GM19328 (cell line): ENCODE measurements around the gene PHYKPL.
"Not testable (repeated sequence)": the region's sequence is repeated elsewhere in the genome, so short reads cannot be mapped to it uniquely, and the experiment has no call there.

Experiments
- ATAC-seq: cut with Tn5 transposase; IDR thresholded peaks from one replicate; pipeline ENCODE4 v1.9.1; 2021; ENCODE audit warnings: mild to moderate bottlenecking, moderate library complexity; ENCODE audit not compliant: unreplicated experiment

Gene PHYKPL

GRCh38 chr5:178208540-178209227, 23.9 kb downstream of the PHYKPL start:
- no peak for ATAC-seq

- no peak for ATAC-seq
Observed at GRCh38 chr5:178207917-178208280, 24.7 kb downstream of the PHYKPL start.

GRCh38 chr5:178207183-178207916, 25.3 kb downstream of the PHYKPL start:
- no peak for ATAC-seq

- ATAC-seq = no peak
Observed at GRCh38 chr5:178206166-178207101, 26.2 kb downstream of the PHYKPL start.

- ATAC-seq = no peak
Observed at GRCh38 chr5:178205749-178206047, 26.9 kb downstream of the PHYKPL start.

GRCh38 chr5:178204935-178205748, 27.5 kb downstream of the PHYKPL start:
- peak; percentile 44 for ATAC-seq

- peak; percentile 78 for ATAC-seq
Observed at GRCh38 chr5:178204182-178204934, 28.2 kb downstream of the PHYKPL start, which contains the start of gene HNRNPAB. Gene HNRNPAB, plus strand, starts transcription at chr5:178204533. Its CDS starts 305 bp downstream, at chr5:178204838.

- no peak for ATAC-seq
Observed at GRCh38 chr5:178203670-178204181, 28.9 kb downstream of the PHYKPL start.

GRCh38 chr5:178202541-178202940, 30.1 kb downstream of the PHYKPL start:
- ATAC-seq = no peak

GRCh38 chr5:178201927-178202235, 30.7 kb downstream of the PHYKPL start:
- no peak for ATAC-seq

- ATAC-seq = no peak
Observed at GRCh38 chr5:178201221-178201926, 31.2 kb downstream of the PHYKPL start.

GRCh38 chr5:178199581-178200434, 32.8 kb downstream of the PHYKPL start:
- ATAC-seq = no peak

GRCh38 chr5:178198706-178199105, 33.9 kb downstream of the PHYKPL start:
- no peak for ATAC-seq

GRCh38 chr5:178198151-178198550, 34.5 kb downstream of the PHYKPL start:
- not testable (repeated sequence) for ATAC-seq

GRCh38 chr5:178196986-178197385, 35.6 kb downstream of the PHYKPL start:
- no peak for ATAC-seq

- no peak for ATAC-seq
Observed at GRCh38 chr5:178196281-178196812, 36.3 kb downstream of the PHYKPL start.

GRCh38 chr5:178194026-178194425, 38.6 kb downstream of the PHYKPL start:
- no peak for ATAC-seq

GRCh38 chr5:178193251-178193809, 39.3 kb downstream of the PHYKPL start:
- no peak for ATAC-seq
